Tibial artery (tissue), 4 donors: Measurements from ENCODE around the gene ACOX3.
A peak's percentile ranks its signal among the peaks of the same experiment; 100 is the strongest.

Experiments used
- DNase-seq, 2 donors: peaks; one replicate each; pipeline ENCODE4 v3.0.0-alpha.2; 2019
- H3K27ac ChIP-seq, 2 donors: fragments of 200-600 bp; sonication (generic) in 1 of 2; 1 replicate in 1 of 2; 2 replicates in 1 of 2; pipeline ENCODE4 v1.5.1; 2018 to 2019; ENCODE audit warnings: mild to moderate bottlenecking in 1 of 2
- H3K27me3 ChIP-seq, 2 donors: fragments of 200-600 bp; sonication (generic) in 1 of 2; one replicate each; pipeline versions ENCODE4 v1.5.1 to v1.6.0; 2016 to 2019
- H3K36me3 ChIP-seq, 3 donors: fragments of 200-600 bp; sonication (generic) in 2 of 3; one replicate each; pipeline ENCODE4 v1.5.1; 2016 to 2019; ENCODE audit warnings: mild to moderate bottlenecking in 2 of 3
- H3K4me1 ChIP-seq, 4 donors: fragments of 200-600 bp; sonication (generic) in 2 of 4; 1 replicate in 3 of 4; 2 replicates in 1 of 4; pipeline ENCODE4 v1.5.1; 2016 to 2019
- H3K4me3 ChIP-seq, 2 donors: fragments of 200-600 bp; sonication (generic) in 1 of 2; 1 replicate in 1 of 2; 2 replicates in 1 of 2; pipeline ENCODE4 v1.5.1; 2018 to 2019; ENCODE audit warnings: mild to moderate bottlenecking in 2 of 2
- H3K9me3 ChIP-seq, 3 donors: fragments of 200-600 bp; sonication (generic) in 1 of 3; one replicate each; pipeline ENCODE4 v1.5.1; 2016 to 2019
- CTCF ChIP-seq, 2 experiments: fragments of 200-600 bp in 1 of 2; fragments of 450-650 bp in 1 of 2; IDR thresholded peaks; one replicate each; pipeline ENCODE4 v1.5.1; 2017 to 2019; ENCODE audit warnings: antibody characterized with exemption in 2 of 2, mild to moderate bottlenecking in 1 of 2, moderate library complexity in 1 of 2
- intact Hi-C: fragments of 100-400 bp; cut with DNase I; formaldehyde crosslinking; loops from one replicate; pipeline ENCODE4 v1.15.0; 2023; ENCODE audit warnings: low total_unique reads

The ACOX3 gene

GRCh38 chr4:8333726-8334460 lies 106.6 kb downstream of the ACOX3 start:
- H3K27me3 ChIP-seq: no peaks in the 10 kb centered on the region

GRCh38 chr4:8332891-8333331 lies 107.6 kb downstream of the ACOX3 start:
- Histone ChIP-seq H3K4me1 (peaks cover 0 to 14% (median 1%) of the 10 kb centered on the region in 4 donors), H3K27me3 (no peaks in the 10 kb centered on the region), H3K9me3 (peaks cover 0 to 3% (median 0%) of the 10 kb centered on the region in 3 donors), H3K36me3 (no peaks in the 10 kb centered on the region), H3K4me3 (no peak overlapping the region), H3K27ac (no peak overlapping the region)
- peak in 1 of 2 donors; percentile 56 for DNase-seq
- intact Hi-C loops: no loop called here
- no peak for TF ChIP-seq CTCF (IDR thresholded peaks at IDR 0.05)

More at GRCh38 chr4:8333726-8334460, 106.6 kb downstream of the ACOX3 start:
- no peak for TF ChIP-seq CTCF (IDR thresholded peaks at IDR 0.05)
- peaks cover 0 to 3% (median 0%) of the 10 kb centered on the region in 3 donors for H3K9me3 ChIP-seq
- H3K27ac ChIP-seq: no peak overlapping the region
- peak in 1 of 2 donors; percentile 37 for DNase-seq
- intact Hi-C loops: no loop called here
- peaks cover 0 to 14% (median 1%) of the 10 kb centered on the region in 4 donors for H3K4me1 ChIP-seq
- H3K4me3 ChIP-seq: no peak overlapping the region
- H3K36me3 ChIP-seq: no peaks in the 10 kb centered on the region

- H3K4me3 ChIP-seq: no peak overlapping the region
- no peak overlapping the region for H3K27ac ChIP-seq
- no peaks in the 10 kb centered on the region for H3K27me3 ChIP-seq
- H3K36me3 ChIP-seq: no peaks in the 10 kb centered on the region
- H3K9me3 ChIP-seq: peaks cover 0 to 3% (median 0%) of the 10 kb centered on the region in 3 donors
- intact Hi-C loops: no loop called here
- peak in 1 of 2 donors; percentile 51 for DNase-seq
- TF ChIP-seq CTCF (IDR thresholded peaks at IDR 0.05): no peak
- H3K4me1 ChIP-seq: peaks cover 0 to 14% (median 1%) of the 10 kb centered on the region in 4 donors
Measured at GRCh38 chr4:8332038-8332857, 108.3 kb downstream of the ACOX3 start.

- Histone ChIP-seq H3K4me1 (peaks cover 0 to 14% (median 1%) of the 10 kb centered on the region in 4 donors), H3K36me3 (no peaks in the 10 kb centered on the region), H3K27ac (peak overlapping the region in 1 of 2 donors; percentile 28), H3K4me3 (no peak overlapping the region), H3K27me3 (no peaks in the 10 kb centered on the region), H3K9me3 (peaks cover 0 to 1% (median 0%) of the 10 kb centered on the region in 3 donors)
- peak in 1 of 2 donors; percentile 47 for DNase-seq
- intact Hi-C loops: no loop called here
- no peak for TF ChIP-seq CTCF (IDR thresholded peaks at IDR 0.05)
Measured at GRCh38 chr4:8331575-8331955, 109.0 kb downstream of the ACOX3 start.

- intact Hi-C loops: no loop called here
- DNase-seq: peak in 1 of 2 donors; percentile 88
- H3K27me3 ChIP-seq: no peaks in the 10 kb centered on the region
- H3K27ac ChIP-seq: peak overlapping the region in 1 of 2 donors; percentile 36
- H3K9me3 ChIP-seq: peaks cover 0 to 4% (median 0%) of the 10 kb centered on the region in 3 donors
- no peak overlapping the region for H3K4me3 ChIP-seq
- no peak for TF ChIP-seq CTCF (IDR thresholded peaks at IDR 0.05)
- H3K4me1 ChIP-seq: peaks cover 0 to 14% (median 1%) of the 10 kb centered on the region in 4 donors
- H3K36me3 ChIP-seq: no peaks in the 10 kb centered on the region
Measured at GRCh38 chr4:8330821-8331574, 109.5 kb downstream of the ACOX3 start.
